Fibroblast of the conjunctiva (primary cell): ENCODE data around the gene MAST3.

Experiments used
- DNase-seq: peaks from one replicate; pipeline ENCODE4 v3.0.0-alpha.2; 2010; ENCODE audit warnings: low read depth

Gene MAST3

GRCh38 chr19:18097217-18097992 lies at the start of gene MAST3:
MAST3 (plus strand) TSS chr19:18097778; CDS start chr19:18097793, 15 bp downstream.
- DNase-seq = peak; percentile 61

- DNase-seq = no peak
Observed at GRCh38 chr19:18049385-18049784, 48.2 kb upstream of the MAST3 start.

DNA sequence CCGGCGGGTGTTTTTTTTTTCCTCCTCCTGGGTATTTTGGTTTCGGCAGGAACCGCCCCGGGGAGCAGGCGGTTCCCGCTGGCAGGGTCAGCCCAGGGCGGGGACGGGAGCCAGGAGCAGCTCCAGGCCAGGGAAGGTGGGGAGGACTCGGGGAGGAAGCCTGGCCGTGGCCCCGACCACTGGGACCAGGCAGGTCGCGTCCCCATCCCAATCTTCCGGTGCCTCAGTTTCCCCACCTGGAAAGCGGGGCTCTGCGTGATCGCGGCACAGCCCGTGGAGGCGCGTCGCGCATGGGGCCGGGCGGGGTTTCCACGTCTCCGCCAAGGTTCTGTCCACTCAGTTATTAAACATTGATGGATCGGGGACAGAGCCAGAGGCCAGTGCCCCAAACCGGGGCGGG lies 45.7 kb upstream of the MAST3 start:
- no peak for DNase-seq

- no peak for DNase-seq
Observed at GRCh38 chr19:18053576-18054219, 43.9 kb upstream of the MAST3 start.

GRCh38 chr19:18055967-18056366 lies 41.6 kb upstream of the MAST3 start:
- no peak for DNase-seq

DNA sequence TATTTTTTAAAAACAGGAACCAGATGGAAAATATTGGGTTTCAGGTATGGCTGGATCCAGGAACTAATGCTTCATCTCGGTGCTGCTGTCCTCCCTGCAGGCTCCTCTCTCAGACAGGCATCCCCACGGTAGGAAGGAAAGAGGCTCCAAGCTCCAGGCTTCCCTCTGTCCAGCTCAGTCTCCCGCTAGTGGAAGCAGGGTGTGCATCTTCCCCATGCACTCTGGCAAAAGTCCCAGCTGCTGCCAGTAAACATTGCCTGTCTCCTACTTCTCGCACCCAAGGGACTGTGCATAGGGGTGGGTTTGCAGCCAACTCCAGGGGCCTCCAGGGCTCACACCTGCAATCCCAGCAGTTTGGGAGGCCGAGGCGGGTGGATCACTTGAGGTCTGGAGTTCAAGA lies 40.0 kb upstream of the MAST3 start:
- DNase-seq = no peak

GRCh38 chr19:18058208-18059009 lies 39.2 kb upstream of the MAST3 start:
- DNase-seq = peak; percentile 41

DNA sequence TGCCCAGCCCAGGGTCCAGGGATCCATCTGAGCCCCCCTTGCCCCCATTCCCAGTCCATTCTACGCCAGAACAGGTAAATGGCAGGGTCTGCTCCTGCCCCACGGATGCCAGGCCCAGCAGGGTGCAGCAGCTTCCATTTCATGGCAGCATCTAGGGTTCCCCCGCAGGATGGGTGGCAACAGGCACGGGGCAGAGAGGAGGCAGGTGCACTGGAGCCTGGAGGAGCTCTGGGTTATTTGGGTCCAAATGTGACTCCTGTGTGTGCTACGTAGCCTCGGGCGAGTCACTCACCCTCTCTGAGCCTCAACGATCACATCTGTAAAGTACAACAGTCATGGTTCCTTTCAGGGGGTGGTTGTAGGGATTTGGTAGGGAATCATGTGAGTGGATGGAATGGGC lies 38.3 kb upstream of the MAST3 start:
- no peak for DNase-seq

DNA sequence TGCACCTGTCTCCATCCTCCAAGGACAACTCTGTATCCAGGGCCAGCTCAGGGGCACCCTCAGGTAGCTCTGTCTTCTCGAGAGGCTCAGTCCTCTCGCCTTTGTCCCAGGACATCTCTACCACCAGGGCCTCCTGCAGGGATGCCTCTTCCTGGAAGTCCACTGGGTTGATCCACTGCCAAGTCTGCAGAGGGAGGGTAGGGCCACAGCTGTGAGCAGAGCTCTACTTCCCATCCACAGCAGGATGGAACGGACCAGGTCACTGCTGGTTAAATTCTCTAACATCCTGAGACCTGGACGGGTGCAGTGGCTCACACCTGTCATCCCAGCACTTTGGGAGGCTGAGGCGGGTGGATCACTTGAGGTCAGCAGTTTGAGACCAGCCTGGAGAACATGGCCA lies 37.7 kb upstream of the MAST3 start:
- no peak for DNase-seq

DNA sequence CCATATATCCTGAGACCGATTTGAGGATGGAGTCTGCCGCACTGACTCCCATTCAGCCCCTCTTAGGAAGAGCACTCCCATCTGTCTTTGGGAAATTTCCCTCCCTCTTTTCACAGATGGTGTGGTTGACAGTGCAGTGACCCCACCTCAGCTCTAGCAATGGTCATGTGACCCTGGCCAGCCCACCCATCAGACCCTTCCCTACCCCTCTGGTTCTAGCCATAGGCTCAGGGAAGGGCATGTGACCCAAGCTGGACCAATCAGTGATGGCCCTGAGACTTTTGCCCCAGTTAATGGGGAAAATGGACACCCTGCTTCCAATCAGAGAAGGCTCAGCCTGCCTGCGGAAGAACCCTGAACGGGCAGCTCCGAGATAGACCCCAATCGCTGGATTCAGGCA lies 37.1 kb upstream of the MAST3 start:
- DNase-seq = no peak

DNA sequence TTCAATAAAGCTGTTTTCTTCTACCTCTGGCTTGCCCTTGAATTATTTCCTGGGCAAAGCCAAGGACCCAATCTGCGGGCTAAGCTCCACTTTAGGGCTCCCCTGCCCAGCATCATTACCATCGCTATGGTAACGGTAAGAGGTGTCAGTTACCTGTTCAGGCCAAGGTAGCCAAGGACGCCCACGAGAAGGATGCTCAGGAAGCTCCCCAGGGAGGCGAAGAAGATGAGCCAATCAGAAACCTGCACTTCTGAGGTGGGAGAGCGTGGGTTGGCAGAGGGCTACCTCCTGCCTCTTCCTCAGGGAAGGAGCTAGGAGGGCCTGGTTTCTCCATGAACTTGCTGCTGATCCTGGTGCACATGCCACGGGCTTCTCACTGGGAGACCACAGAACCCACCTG lies 35.5 kb upstream of the MAST3 start:
- no peak for DNase-seq

DNA sequence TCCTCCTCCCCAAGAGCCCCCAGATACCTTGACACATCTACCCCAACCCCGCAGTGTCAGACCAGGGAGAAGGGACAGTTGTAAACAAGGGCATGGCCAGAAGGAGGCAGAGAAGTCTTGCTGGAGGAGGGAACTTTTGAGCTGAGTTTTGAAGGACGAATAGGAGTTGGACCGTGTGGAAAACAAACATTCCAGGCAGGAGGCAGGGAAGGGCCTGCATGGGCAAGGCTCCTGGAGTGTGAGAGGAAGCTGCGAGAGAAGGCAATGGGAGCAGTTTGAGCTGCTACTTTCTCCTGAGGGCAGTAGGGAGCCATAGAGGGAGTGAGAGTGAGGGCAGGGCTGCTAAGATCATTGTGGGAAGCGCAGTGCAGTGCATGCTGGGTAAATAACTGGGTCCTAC lies 34.1 kb upstream of the MAST3 start:
- no peak for DNase-seq

DNA sequence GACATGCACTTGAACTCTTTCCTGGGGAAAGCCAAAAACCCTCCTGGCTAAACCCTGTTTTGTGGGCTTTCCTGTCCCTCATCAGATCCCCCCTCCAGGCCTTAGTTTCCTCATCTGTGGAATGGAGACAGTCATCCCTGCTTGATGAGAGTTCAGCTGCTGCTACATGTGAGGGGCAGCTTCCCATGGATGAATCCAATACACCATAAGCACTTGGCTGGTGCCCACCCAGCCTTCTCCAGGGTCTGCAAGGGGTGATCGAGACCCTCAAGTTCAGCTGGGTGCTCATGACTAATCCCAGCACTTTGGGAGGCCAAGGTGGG lies 32.4 kb upstream of the MAST3 start:
- no peak for DNase-seq

- no peak for DNase-seq
Observed at GRCh38 chr19:18068395-18068794, 29.2 kb upstream of the MAST3 start.

GRCh38 chr19:18069383-18069782 lies 28.2 kb upstream of the MAST3 start:
- no peak for DNase-seq

- DNase-seq = no peak
Observed at GRCh38 chr19:18070181-18070580, 27.4 kb upstream of the MAST3 start.

DNA sequence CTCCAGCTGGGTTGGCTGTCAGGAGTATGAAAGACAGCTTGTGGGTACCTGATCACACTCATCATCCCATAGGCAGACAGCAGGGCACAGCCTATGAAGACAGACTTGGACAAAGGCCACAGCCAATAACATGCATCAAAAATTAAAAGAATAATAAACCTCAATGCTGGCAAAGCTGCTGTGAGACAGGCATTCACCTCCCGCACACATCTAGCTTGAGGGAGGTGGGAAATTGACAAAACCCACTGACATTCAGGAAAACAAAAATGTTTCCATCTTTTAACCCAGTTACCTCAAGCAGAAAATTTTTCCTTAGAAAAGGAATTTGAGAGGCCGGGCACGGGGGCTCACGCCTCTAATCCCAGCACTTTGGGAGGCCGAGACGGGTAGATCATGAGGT lies 25.2 kb upstream of the MAST3 start:
- DNase-seq = no peak

- DNase-seq = no peak
Observed at GRCh38 chr19:18073197-18073596, 24.4 kb upstream of the MAST3 start.

DNA sequence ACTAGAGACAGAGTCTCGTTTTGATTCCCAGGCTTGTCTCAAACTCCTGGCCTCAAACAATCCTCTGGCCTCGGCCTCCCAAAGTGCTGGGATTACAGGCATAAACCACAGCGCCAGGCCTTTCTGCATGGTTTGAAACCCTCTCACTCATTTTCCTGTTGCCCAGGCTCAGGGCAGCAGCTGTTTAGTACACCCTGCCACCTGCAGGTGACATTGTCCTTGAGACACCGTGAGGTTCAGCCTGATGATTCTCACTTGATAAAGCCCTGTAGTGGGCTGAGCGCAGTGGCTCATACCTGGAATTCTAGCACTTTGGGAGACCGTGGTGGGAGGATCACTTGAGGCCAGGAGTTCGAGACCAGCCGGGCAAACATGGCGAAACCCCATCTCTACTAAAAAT lies 23.4 kb upstream of the MAST3 start:
- DNase-seq = no peak

DNA sequence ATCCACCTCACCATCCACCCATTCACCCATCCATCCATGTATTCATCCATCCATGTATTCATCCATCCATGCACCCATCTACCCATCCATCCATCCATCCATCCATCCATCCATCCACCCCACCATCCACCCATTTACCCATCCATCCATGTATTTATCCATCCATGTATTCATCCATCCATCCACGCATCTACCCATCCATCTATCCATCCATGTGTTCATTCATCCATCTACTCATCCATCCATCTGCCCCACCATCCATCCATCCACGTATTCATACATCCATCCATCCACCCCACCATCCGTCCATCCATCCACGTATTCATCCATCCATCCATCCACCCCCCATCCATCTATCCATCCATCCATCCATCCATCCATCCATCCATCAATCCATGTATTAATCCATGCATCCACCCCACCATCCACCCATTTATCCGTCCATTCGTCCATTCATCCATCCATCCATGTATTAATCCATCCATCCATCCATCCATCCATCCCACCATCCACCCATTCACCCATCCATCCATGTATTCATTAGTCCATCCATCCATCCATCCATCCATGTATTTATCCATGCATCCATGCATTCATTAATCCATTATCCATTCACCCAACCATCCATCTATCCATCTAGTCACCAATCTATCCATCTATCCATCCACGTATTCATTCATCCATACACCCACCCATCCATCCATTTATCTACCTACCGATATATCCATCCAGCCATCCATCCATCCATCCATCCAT lies 13.5 kb upstream of the MAST3 start:
- no peak for DNase-seq

DNA sequence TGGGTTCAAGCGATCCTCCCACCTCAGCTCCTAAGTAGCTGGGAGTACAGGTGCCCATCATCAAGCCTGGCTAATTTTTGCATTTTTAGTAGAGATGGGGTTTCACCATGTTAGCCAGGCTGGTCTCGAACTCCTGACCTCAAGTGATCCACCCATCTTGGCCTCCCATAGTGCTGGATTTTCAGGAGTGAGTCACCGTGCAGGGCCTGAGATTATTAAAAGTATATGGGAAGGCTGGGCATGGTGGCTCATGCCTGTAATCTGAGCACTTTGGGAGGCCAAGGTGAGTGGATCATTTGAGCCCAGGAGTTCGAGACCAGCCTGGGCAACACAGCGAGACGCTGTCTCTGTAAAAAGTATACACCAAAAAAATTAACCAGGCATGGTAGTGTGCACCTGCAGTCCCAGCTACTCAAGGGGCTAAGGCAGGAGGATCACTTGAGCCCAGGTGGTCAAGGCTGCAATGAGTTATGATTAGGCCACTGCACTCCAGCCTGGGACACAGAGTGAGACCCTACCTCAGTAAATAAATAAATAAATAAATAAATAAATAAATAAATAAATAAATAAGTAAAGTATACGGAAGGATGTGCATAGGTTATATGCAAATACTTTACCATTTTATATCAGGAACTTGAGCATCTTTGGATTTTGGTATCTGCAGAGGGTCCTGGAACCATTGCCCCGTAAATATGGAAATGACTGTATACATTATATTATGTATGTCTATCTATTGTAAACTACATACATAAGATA lies 11.7 kb upstream of the MAST3 start:
- DNase-seq = no peak
